ENCODE measurements around the gene ZNF423. TPM values are rescaled to one million over a fixed set of nuclear protein-coding genes. Genes with fewer than 3 reads are reported as not detected.

Gene ZNF423
- polyA plus RNA-seq, 1 donor: 34.5 TPM

- DNase-seq: no peak
Observed at GRCh38 chr16:49505556-49505955, 350.4 kb downstream of the ZNF423 start.

DNA sequence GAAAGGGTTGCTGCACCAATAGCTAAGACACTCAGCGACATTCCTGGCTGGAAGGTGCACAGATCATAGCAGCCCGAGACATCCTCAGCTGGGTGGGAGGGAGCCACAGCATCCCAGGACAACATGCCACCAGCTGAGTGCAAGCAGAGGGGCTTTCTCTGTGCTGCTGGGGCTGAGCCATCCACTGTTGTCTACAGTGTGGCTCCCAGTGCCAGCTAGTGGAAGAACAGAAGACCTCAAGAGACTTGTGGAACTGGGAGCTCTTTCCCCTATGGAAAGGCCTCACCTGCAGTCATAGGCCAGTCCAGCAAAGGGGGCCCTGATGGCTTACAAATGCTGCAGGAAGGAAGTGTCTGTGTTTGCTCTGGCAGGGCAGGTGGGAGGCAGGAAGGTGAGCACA lies 351.3 kb downstream of the ZNF423 start:
- DNase-seq: no peak

DNA sequence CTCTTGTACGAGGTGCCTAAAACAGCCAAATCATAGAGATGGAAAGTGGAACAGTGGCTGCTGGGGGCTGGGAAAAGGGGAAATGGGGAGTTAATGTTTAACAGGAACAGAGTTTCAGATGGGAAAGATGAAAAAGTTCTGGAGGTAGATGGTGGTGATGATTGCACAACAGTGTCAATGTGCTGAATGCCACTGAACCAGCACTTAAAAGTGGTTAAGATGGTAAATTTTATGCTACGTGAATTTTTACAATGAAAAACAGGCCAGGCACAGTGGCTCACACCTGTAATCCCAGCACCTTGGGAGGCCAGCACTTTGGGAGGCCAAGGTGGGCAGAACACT lies 351.9 kb downstream of the ZNF423 start:
- DNase-seq: no peak

GRCh38 chr16:49503256-49504022 lies 352.5 kb downstream of the ZNF423 start:
- DNase-seq: no peak

GRCh38 chr16:49502136-49502881 lies 353.6 kb downstream of the ZNF423 start:
- DNase-seq: no peak

- DNase-seq: no peak
Observed at GRCh38 chr16:49499869-49500610, 355.9 kb downstream of the ZNF423 start.

DNA sequence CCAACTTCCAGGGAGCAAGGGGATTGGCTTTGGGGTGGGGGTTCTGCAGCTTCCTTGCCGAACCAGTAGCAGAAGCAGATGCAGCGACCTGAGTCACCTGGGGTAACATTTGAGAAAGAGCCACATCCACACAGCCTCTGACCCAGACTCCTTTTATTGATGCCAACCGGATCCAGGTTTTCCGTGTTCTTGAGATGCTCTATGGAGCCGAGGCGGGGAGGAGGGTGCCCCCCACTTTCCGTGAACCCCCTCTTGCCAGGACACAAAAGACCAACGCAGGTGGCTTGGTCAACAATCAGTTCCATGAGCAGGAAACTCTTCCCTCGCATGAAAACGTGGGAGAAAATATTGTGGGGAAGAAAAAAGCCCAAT lies 356.5 kb downstream of the ZNF423 start:
- DNase-seq: no peak

- no peak for DNase-seq
Observed at GRCh38 chr16:49498666-49499413, 357.1 kb downstream of the ZNF423 start.

DNA sequence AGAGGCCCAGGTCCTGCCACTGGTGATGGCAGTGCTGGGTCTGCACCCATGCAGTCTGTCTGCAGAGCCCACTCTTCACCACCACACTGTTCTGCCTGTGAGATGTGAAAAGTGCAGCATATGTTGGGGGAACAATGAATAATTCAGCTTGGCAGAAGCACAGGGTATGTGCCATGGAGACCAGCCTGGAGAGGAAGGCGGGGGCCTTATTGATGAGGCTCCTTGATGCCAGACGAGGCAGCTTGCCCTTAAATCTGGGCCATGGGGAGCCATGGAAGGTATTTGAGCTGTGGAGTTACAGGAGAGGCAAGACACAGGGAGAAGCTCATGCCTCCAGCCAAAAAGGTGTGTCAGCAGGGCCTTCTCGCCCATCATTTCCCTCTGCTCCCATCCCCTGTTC lies 357.6 kb downstream of the ZNF423 start:
- DNase-seq: no peak

DNA sequence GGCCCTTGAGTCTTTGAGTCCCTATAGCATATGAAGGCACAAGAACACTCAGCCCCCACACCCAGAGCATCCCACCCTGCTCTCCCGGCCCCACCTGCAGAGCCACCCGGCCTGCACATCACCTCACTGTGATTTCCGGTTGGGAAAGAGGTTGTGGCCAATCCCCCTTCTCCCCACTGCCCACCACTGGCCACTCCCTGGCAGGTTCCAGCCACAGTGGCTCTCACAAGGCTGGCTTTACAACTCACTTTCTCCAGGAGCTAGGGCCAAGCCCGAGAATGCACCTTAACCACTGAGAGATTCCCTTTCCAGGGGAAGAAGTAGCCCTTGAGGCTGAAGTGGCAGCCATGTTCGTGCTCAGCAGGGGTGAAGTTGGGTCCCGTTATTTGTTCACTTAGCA lies 358.4 kb downstream of the ZNF423 start:
- DNase-seq: no peak

DNA sequence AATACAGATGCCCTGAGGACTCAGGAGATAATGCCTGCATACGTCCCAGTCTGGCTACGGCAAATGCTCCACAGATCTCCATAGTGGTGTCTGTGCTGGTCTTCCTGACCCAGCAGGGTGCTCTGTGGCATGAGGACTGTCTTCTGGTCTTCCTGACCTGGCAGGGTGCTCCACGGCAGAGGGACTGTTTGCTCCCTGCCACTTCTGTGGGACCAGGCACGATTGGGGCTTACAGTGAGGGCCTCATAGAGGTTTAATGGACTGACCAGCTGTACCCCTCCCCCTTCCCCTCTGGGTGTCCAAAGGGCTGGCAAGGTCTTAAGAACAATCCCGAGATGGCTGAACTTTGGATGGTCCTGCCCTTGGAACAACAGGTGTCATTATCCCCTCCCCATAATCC lies 359.3 kb downstream of the ZNF423 start:
- no peak for DNase-seq

GRCh38 chr16:49495596-49496355 lies 360.1 kb downstream of the ZNF423 start:
- DNase-seq: no peak

DNA sequence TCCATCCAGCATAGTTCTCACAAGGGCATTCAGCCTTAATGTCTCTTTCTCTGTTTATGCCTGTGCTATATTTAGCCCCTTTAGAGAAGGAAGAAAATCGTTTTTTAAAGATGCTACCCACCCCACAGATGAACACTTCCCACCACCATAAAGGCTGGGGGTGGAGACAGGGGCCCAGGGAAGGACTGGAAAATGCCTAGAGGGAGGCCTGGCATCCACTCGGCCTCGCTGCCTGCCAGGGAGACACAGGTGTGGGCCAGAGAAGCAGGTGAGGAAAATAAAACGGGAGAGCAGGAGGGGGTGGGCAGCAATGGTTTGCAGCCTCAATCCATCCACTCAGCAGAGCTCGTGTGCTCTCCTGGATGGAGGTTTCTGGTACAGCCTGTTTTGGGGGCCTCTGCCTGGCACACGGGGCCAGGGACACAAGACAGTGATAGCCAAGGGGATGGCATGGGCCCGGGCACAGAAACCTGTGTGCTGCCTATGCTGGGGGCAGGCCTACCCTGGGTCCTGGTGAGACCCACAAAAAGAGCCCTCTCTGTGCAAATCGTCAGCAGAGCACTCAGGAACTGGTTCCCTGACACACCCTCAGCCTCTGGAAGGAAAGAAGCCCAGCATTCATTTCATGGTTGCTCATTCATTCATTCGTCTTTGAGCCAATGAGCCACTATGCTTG lies 360.9 kb downstream of the ZNF423 start:
- no peak for DNase-seq

DNA sequence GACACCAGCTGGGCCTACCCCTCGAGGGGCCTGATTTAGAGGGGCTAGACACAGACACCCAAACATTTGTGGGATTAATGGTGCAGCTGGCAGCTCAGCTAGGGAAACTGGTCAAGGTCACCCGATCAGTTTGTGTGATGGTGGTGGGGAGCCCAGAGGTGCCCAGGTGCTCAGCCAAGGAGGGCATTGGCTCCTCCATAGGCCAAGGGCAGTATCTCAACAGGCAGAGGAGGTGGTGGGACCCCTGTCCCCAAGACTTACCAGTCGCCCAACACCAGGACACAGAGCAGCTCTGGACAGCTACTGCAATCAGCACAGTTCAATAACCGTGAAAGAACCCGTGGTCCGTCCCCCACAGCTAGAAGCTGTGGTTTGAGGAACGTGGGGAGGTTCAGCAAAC lies 361.4 kb downstream of the ZNF423 start:
- DNase-seq: no peak

- no peak for DNase-seq
Observed at GRCh38 chr16:49493836-49494235, 362.1 kb downstream of the ZNF423 start.

DNA sequence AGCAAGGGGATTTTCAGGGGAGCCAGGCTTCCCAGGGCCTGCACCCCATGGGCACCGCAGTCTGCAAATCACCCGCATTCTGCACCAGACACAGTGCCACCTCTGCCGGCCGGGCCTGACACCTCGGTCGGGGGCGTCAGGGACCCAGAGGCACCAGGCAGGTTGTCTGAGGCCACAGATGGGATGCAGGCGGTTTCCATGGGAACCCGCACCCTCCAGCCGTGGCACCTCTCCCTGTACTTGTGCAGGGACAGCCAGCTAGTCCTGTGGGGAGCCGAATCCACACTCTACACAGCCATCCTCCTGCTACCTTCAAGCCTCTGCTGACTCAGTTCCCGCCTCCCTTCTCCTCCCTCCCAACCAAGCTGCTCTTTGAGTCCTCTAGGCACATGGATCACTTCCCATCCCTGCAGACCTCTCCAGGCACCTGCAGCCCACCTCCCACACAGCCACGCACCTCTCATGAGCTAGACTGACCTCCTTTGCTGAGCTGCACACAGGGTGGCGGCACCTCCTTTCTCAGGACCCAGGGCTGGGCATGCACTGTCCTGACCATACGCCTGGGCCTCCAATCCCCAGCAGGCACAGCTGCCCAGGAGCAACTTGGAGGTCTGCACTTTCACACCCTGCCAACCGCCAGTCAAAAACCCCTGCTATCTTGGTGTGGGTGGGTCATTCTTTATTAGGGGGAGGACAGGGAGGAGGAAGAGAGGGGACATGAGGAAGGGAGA lies 362.9 kb downstream of the ZNF423 start:
- DNase-seq: no peak

GRCh38 chr16:49491771-49492761 lies 363.8 kb downstream of the ZNF423 start:
- DNase-seq: peak; percentile 69

DNA sequence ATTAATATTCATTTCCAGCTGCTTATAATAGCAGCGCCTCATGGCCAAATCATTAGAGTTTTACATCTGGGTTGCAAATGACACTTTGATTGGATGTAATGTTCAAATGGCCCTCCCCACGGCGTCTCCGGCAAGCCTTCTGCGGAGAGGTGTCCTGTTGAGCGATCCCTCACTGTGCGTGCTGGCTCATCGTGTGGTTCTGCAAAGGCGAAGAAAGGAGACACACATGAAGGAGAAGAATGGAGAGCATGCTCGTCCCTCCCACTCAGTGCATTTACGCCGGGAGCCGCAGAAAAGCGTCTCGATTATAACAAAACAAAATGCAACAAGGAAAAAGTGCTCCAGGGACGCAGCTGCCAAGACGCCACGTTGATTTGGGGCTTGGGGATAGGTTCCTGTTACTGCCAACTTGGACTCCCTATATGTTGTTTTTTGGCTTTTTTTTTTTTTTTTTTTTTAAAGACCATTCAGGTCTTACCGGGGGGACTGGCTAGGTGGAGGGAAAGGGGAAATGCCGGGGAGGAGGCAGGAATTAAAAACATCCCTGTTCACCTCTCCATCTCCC lies 364.7 kb downstream of the ZNF423 start:
- no peak for DNase-seq

DNA sequence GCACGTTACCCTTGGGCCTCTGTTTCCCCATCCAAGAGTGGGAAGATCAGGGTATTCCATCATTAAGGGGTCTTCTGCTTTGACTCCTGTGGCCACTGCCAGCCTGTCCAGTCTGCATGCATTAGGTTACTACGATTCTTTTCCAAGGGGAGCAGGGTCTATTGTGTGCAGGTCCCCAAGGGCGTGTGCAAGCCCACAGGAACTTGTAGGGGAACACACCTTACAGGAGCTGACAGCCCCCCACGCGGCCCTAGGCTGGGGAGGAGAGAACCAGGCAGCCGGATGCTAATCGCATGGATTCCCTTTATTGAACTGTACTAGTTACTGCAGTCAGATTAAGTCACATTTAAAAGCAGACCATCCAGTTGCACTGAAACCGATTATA lies 365.6 kb downstream of the ZNF423 start:
- no peak for DNase-seq

Data from hindlimb muscle (tissue), 1 donor.